ENCODE measurements around the gene DMGDH. TPM values are rescaled to one million over a fixed set of nuclear protein-coding genes. Genes with fewer than 3 reads are reported as not detected.

The DMGDH gene
- total RNA-seq, 1 experiment from 2014 or later = not detected

- no peak overlapping the region for H3T11ph ChIP-seq (ENCODE audit: low read length)
- no peak overlapping the region for H2BK15ac ChIP-seq (ENCODE audit: low read depth, low read length)
- no peak overlapping the region for H2BK5ac ChIP-seq (ENCODE audit: insufficient read length, low read length)
- no peak overlapping the region for H3K56ac ChIP-seq (ENCODE audit: insufficient read length, low read depth, low read length)
- H3K27me3 Mint-ChIP-seq (ENCODE audit: low read depth) = peaks cover 3% of the 10 kb centered on the region; the same call in 1 of the 2 replicates
- no peak overlapping the region for H3K18ac ChIP-seq (ENCODE audit: insufficient read length, low read depth, low read length)
- no peak overlapping the region for H2AK5ac ChIP-seq (ENCODE audit: insufficient read length, low read length)
- H3K27ac Mint-ChIP-seq = no peak overlapping the region; a peak in 1 of 7 replicates
- no peak overlapping the region for H3K23ac ChIP-seq (ENCODE audit: insufficient read length, low read depth, low read length)
- H4K5ac ChIP-seq (ENCODE audit: insufficient read length, low read depth, low read length) = no peak overlapping the region
- H3K4me3 Mint-ChIP-seq = no peak overlapping the region
- H3K9me3 Mint-ChIP-seq = no peaks in the 10 kb centered on the region
- H3K9me3 ChIP-seq (ENCODE audit: control insufficient read depth, low read depth, low read length) = no peaks in the 10 kb centered on the region
- no peak overlapping the region for H2BK120ac ChIP-seq (ENCODE audit: low read depth, low read length, poor library complexity, severe bottlenecking)
- peaks cover 0 to 7% of the 10 kb centered on the region in 2 experiments; a peak in 1 of 4 replicates for H3K4me1 Mint-ChIP-seq
- H3K27ac ChIP-seq (ENCODE audit: insufficient read length, low read depth, low read length) = no peak overlapping the region
- H2AFZ ChIP-seq (ENCODE audit: low read length) = no peak overlapping the region
- H3K79me2 ChIP-seq (ENCODE audit: insufficient read depth, low read length) = no peaks in the 10 kb centered on the region
- H2BK20ac ChIP-seq (ENCODE audit: low read depth, low read length, poor library complexity, severe bottlenecking) = no peak overlapping the region
- H4K20me1 ChIP-seq (ENCODE audit: control insufficient read depth, insufficient read depth, insufficient read length) = no peaks in the 10 kb centered on the region
- H3K14ac ChIP-seq (ENCODE audit: insufficient read depth, low read length) = no peak overlapping the region
- no peak overlapping the region for H2BK12ac ChIP-seq (ENCODE audit: insufficient read length, low read depth, low read length)
- no peak for DNase-seq
- no peak overlapping the region for H3K4me2 ChIP-seq (ENCODE audit: insufficient read depth, insufficient read length, low read length)
- no peak overlapping the region for H4K91ac ChIP-seq (ENCODE audit: insufficient read length, low read depth, low read length)
- no CpG with 5 or more reads among the region's 3 CpGs for WGBS (ENCODE audit: extremely low coverage, insufficient read length, low lambda C conversion rate)
- TF ChIP-seq CTCF (conservative IDR thresholded peaks at IDR 0.05) = no peak
- no peaks in the 10 kb centered on the region for H3K4me1 ChIP-seq (ENCODE audit: insufficient read depth, low read length)
- H3K4ac ChIP-seq (ENCODE audit: low read depth, low read length) = no peak overlapping the region
- H3K9ac ChIP-seq (ENCODE audit: extremely low read depth, insufficient read length, low read length) = no peak overlapping the region
- no peaks in the 10 kb centered on the region for H3K36me3 Mint-ChIP-seq (ENCODE audit: insufficient read depth in 1 of 3, low read depth in 3 of 3)
- no peaks in the 10 kb centered on the region for H3K27me3 ChIP-seq (ENCODE audit: insufficient read depth, low read length)
- H3K79me1 ChIP-seq (ENCODE audit: insufficient read depth, low read depth, low read length, poor library complexity, severe bottlenecking) = no peaks in the 10 kb centered on the region
- H4K8ac ChIP-seq (replicated peaks; ENCODE audit: insufficient read length, low read depth, low read length) = no peak overlapping the region
- no peaks in the 10 kb centered on the region for H3K23me2 ChIP-seq (ENCODE audit: insufficient read length, low read depth, low read length, poor library complexity, severe bottlenecking)
These were observed 7.0 kb downstream of the DMGDH start for GRCh38 chr5:79062436-79062835.

Data from H9 (cell line).